Gastrocnemius medialis (tissue), 4 donors: ENCODE data around the gene SFXN1. TPM values are rescaled to one million over a fixed set of nuclear protein-coding genes. Genes with fewer than 3 reads are reported as not detected.

ENCODE experiments used
- ATAC-seq, 2 donors: fragments of 150-250 bp; one replicate each; pipeline ENCODE4 v1.9.1; 2016
- DNase-seq, 2 donors: peaks; one replicate each; pipeline ENCODE4 v3.0.0-alpha.2; 2019
- H3K27ac ChIP-seq, 4 donors: fragments of 200-600 bp; sonication (generic); 1 replicate in 1 of 4; 2 replicates in 3 of 4; pipeline ENCODE4 v1.5.1; 2016 to 2018; ENCODE audit warnings: mild to moderate bottlenecking in 2 of 4, moderate library complexity in 1 of 4
- H3K27me3 ChIP-seq, 3 donors: fragments of 200-600 bp; sonication (generic) in 2 of 3; 1 replicate in 1 of 3; 2 replicates in 2 of 3; pipeline versions ENCODE4 v1.5.1 to v1.6.0; 2016 to 2019; ENCODE audit warnings: mild to moderate bottlenecking in 1 of 3, moderate library complexity in 1 of 3
- H3K36me3 ChIP-seq, 2 donors: fragments of 200-600 bp; sonication (generic) in 1 of 2; one replicate each; pipeline ENCODE4 v1.5.1; 2017 to 2018
- H3K4me1 ChIP-seq, 2 donors: fragments of 200-600 bp; sonication (generic) in 1 of 2; one replicate each; pipeline ENCODE4 v1.5.1; 2016 to 2017; ENCODE audit warnings: mild to moderate bottlenecking in 2 of 2
- H3K4me3 ChIP-seq, 4 donors: fragments of 200-600 bp; sonication (generic) in 3 of 4; 1 replicate in 1 of 4; 2 replicates in 3 of 4; pipeline ENCODE4 v1.5.1; 2016 to 2019; ENCODE audit warnings: mild to moderate bottlenecking in 2 of 4
- H3K9me3 ChIP-seq, 3 donors: fragments of 200-600 bp; sonication (generic) in 2 of 3; 1 replicate in 1 of 3; 2 replicates in 2 of 3; pipeline ENCODE4 v1.5.1; 2016 to 2019
- POLR2A ChIP-seq, 2 donors: fragments of 450-650 bp; IDR thresholded peaks; one replicate each; pipeline ENCODE4 v1.6.1; 2017; ENCODE audit warnings: antibody characterized with exemption in 2 of 2, mild to moderate bottlenecking in 2 of 2, moderate library complexity in 2 of 2
- in situ Hi-C, 4 donors: fragments of 200-750 bp; cut with MboI; loops; one replicate each; pipeline versions ENCODE4 v1.15.0 to v1.8.0; 2017; ENCODE audit warnings: low sequenced_read_pairs in 4 of 4
- intact Hi-C: fragments of 100-400 bp; cut with DNase I; formaldehyde crosslinking; loops from one replicate; pipeline ENCODE4 v1.15.1; 2023; ENCODE audit warnings: low total_unique reads
- total RNA-seq, 4 donors: library from RNA; depleted of rRNA; stranded (reverse); fragments of >200 nt; gene quantifications; one replicate each; pipeline versions ENCODE4 v1.1.0 to v1.2.3, GENCODE V29; 2016
- TF ChIP-seq, protein P1 (sequence below), 5 experiments: fragments of 450-650 bp in 3 of 5; fragments of 200-600 bp in 2 of 5; sonication (generic) in 2 of 5; IDR thresholded peaks in 4 of 5; conservative IDR thresholded peaks in 1 of 5; 1 replicate in 4 of 5; 2 replicates in 1 of 5; pipeline ENCODE4 v1.5.1; 2016 to 2019; ENCODE audit warnings: antibody characterized with exemption in 5 of 5, mild to moderate bottlenecking in 3 of 5, moderate library complexity in 3 of 5

Gene SFXN1
- total RNA-seq, 4 donors from 2014 or later, result 5.8 to 16.7 (median 13.1) TPM

DNA sequence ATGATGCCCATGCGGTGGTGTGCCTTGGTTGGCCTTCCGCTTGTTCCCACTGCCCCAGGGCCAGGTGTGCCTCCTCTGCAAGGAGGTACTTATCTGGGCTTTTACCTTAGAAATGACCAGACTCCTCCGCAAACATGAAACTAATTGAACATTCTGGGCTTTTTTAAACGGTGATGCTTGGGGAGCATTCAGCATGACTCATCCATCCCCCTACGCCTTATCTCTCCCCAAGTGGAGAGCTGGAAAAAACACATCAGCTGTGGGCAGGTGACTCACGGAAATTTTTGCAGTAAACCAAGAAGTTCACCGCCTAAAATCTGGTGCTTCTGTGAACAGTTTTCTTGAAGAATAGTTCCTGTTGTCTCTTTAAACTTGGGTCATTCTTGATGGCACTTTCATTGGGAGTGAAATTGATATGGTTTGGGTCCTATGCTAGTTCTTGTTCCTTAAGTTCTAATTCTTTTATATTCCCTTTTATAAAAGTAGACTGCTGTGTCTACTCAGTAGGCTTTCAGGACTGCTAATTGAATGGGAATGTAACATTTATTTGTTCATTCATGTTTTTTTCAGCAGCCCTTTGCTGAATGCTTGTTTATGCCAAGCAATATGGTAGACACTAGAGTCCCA is 39.6 kb downstream of the SFXN1 start:
- Histone ChIP-seq H3K9me3 (no peaks in the 10 kb centered on the region), H3K4me1 (no peaks in the 10 kb centered on the region), H3K27ac (no peak overlapping the region), H3K36me3 (peaks cover 0 to 54% of the 10 kb centered on the region in 2 donors), H3K27me3 (no peaks in the 10 kb centered on the region), H3K4me3 (no peak overlapping the region)
- intact Hi-C loops, result no loop called here
- no peak for DNase-seq
- no peak for ATAC-seq
- TF ChIP-seq, protein P1, sequence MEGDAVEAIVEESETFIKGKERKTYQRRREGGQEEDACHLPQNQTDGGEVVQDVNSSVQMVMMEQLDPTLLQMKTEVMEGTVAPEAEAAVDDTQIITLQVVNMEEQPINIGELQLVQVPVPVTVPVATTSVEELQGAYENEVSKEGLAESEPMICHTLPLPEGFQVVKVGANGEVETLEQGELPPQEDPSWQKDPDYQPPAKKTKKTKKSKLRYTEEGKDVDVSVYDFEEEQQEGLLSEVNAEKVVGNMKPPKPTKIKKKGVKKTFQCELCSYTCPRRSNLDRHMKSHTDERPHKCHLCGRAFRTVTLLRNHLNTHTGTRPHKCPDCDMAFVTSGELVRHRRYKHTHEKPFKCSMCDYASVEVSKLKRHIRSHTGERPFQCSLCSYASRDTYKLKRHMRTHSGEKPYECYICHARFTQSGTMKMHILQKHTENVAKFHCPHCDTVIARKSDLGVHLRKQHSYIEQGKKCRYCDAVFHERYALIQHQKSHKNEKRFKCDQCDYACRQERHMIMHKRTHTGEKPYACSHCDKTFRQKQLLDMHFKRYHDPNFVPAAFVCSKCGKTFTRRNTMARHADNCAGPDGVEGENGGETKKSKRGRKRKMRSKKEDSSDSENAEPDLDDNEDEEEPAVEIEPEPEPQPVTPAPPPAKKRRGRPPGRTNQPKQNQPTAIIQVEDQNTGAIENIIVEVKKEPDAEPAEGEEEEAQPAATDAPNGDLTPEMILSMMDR (IDR thresholded peaks at IDR 0.05 in 4 of 5, conservative IDR thresholded peaks at IDR 0.05 in 1 of 5), result no peak
- no peak for TF ChIP-seq POLR2A (IDR thresholded peaks at IDR 0.05)
- in situ Hi-C loops, result no loop called here

DNA sequence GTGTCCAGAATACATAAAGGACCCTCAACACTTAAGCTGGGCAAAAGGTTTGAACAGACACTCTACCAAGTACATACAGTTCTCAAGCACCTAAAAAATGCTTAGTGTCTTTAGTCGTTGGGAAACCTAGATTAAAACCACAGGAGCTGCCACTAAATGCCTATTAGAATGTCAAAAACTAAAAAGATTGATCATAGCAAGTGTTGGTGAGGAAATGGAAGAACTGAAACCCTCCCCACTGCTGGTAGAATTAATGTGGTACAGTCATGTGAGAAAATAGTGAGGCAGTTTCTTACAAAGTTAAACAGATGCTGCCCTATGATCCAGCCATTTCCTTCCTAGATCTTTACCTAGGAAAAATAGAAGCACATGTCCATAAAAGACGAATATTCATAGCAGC is 40.6 kb downstream of the SFXN1 start:
- H3K36me3 ChIP-seq, result peaks cover 0 to 49% of the 10 kb centered on the region in 2 donors
- TF ChIP-seq, protein P1 (IDR thresholded peaks at IDR 0.05 in 4 of 5, conservative IDR thresholded peaks at IDR 0.05 in 1 of 5), result no peak
- no peak for TF ChIP-seq POLR2A (IDR thresholded peaks at IDR 0.05)
- intact Hi-C loops (no loop called here), in situ Hi-C loops (no loop called here)
- no peak overlapping the region for H3K4me3 ChIP-seq
- no peaks in the 10 kb centered on the region for H3K27me3 ChIP-seq
- no peaks in the 10 kb centered on the region for H3K4me1 ChIP-seq
- DNase-seq (no peak), ATAC-seq (no peak)
- H3K9me3 ChIP-seq, result no peaks in the 10 kb centered on the region
- no peak overlapping the region for H3K27ac ChIP-seq

DNA sequence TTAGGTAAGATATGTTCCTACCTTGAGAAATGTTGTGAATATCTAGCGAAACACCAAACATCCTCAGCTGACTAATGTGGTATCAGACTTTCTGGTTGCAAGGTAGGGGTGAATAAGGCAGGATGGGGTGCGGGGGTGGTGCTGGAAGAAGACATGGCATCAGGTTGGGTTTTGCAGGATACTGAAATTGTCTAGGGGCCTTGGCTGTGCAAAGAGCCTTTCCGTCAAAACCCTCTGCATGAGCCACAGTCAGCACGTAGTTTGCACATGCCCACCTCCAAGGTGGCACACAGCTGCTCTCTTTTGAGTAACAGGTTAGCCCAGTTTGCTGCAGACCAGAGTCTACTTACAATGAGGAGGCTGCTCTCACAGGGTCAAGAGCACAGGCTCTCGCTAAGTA is 42.0 kb downstream of the SFXN1 start:
- no peak for DNase-seq
- intact Hi-C loops, result no loop called here
- H3K27ac ChIP-seq, result no peak overlapping the region
- ATAC-seq, result no peak
- no peaks in the 10 kb centered on the region for H3K27me3 ChIP-seq
- in situ Hi-C loops, result no loop called here
- peaks cover 0 to 35% of the 10 kb centered on the region in 2 donors for H3K36me3 ChIP-seq
- no peak overlapping the region for H3K4me3 ChIP-seq
- no peaks in the 10 kb centered on the region for H3K4me1 ChIP-seq
- TF ChIP-seq POLR2A (IDR thresholded peaks at IDR 0.05), result no peak
- TF ChIP-seq, protein P1 (IDR thresholded peaks at IDR 0.05 in 4 of 5, conservative IDR thresholded peaks at IDR 0.05 in 1 of 5), result no peak
- no peaks in the 10 kb centered on the region for H3K9me3 ChIP-seq

DNA sequence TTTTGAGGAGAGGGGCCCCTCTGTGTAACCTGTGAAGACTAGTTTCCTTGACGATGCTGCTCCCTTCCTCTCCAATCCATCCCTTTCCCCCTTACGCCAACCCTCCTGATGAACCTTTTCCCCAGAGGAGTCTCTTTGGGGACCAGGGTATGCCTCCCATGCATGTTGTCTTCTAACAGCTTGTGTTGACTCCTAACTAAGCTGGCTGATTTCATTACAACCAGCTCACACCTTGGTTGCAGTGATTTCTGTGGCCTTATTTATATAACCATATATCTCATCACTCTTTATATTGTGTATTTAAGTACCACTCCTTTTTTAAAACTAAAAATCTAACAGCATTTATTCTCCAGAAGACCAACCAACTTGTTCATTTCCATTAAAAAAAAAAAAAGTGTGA is 42.5 kb downstream of the SFXN1 start:
- DNase-seq, result no peak
- in situ Hi-C loops, result no loop called here

More for the DNA sequence above, 42.5 kb downstream of the SFXN1 start:
- Histone ChIP-seq H3K27me3 (no peaks in the 10 kb centered on the region), H3K9me3 (no peaks in the 10 kb centered on the region), H3K4me1 (no peaks in the 10 kb centered on the region), H3K36me3 (peaks cover 0 to 34% of the 10 kb centered on the region in 2 donors), H3K27ac (no peak overlapping the region), H3K4me3 (no peak overlapping the region)
- ATAC-seq, result no peak
- TF ChIP-seq POLR2A (IDR thresholded peaks at IDR 0.05), result no peak
- TF ChIP-seq, protein P1 (IDR thresholded peaks at IDR 0.05 in 4 of 5, conservative IDR thresholded peaks at IDR 0.05 in 1 of 5), result no peak
- intact Hi-C loops, result no loop called here
